CD4-positive, CD25-positive, alpha-beta regulatory T cell (primary cell): ENCODE data around the gene HOXC10. TPM values are rescaled to one million over a fixed set of nuclear protein-coding genes. Genes with fewer than 3 reads are reported as not detected.

ENCODE experiments used
- ATAC-seq, 2 donors: fragments of 150-1000 bp; cut with Tn5 transposase; one replicate each; pipeline ENCODE4 v1.10.0; 2021; ENCODE audit warnings: low read depth in 2 of 2, moderate number of reproducible peaks in 2 of 2, moderate library complexity in 1 of 2
- DNase-seq, 3 donors: peaks; one replicate each; pipeline versions ENCODE4 v3.0.0 to v3.0.0-alpha.2; 2012 to 2022; ENCODE audit warnings: mixed read lengths in 1 of 3
- H3K27ac ChIP-seq: one replicate; pipeline ENCODE4 v1.7.0; 2013; ENCODE audit warnings: mild to moderate bottlenecking, low read length; ENCODE audit not compliant: insufficient read depth, poor library complexity, severe bottlenecking
- H3K27me3 ChIP-seq: one replicate; pipeline ENCODE4 v1.7.0; 2013; ENCODE audit warnings: low read length; ENCODE audit not compliant: control insufficient read depth, insufficient read depth
- H3K36me3 ChIP-seq: one replicate; pipeline ENCODE4 v1.7.0; 2013; ENCODE audit warnings: mild to moderate bottlenecking, low read length, moderate library complexity; ENCODE audit not compliant: control insufficient read depth, insufficient read depth
- H3K4me1 ChIP-seq: 2 replicates; pipeline ENCODE4 v1.7.0; 2013; ENCODE audit warnings: mild to moderate bottlenecking, low read length; ENCODE audit not compliant: insufficient read depth, control insufficient read depth, poor library complexity, severe bottlenecking
- H3K4me3 ChIP-seq: one replicate; pipeline ENCODE4 v1.7.0; 2013; ENCODE audit warnings: low read depth, mild to moderate bottlenecking, low read length, moderate library complexity
- H3K9me3 ChIP-seq, 2 experiments: 1 replicate in 1 of 2; 2 replicates in 1 of 2; pipeline ENCODE4 v1.7.0; 2013; ENCODE audit warnings: low read length in 2 of 2, mild to moderate bottlenecking in 1 of 2, moderate library complexity in 1 of 2; ENCODE audit not compliant: control insufficient read depth in 2 of 2
- H3K27ac Mint-ChIP-seq, 3 donors: one replicate each; pipeline ENCODE4 v1.8.0; 2020 to 2022; ENCODE audit warnings: mild to moderate bottlenecking in 3 of 3, mixed read lengths in 3 of 3, moderate library complexity in 2 of 3
- H3K27me3 Mint-ChIP-seq: one replicate; pipeline ENCODE4 v1.8.0; 2022; ENCODE audit warnings: mild to moderate bottlenecking, mixed read lengths
- H3K36me3 Mint-ChIP-seq: one replicate; pipeline ENCODE4 v1.8.0; 2020; ENCODE audit warnings: mixed read lengths
- H3K4me1 Mint-ChIP-seq, 4 donors: one replicate each; pipeline ENCODE4 v1.8.0; 2020 to 2022; ENCODE audit warnings: mixed read lengths in 4 of 4, mild to moderate bottlenecking in 1 of 4
- H3K4me3 Mint-ChIP-seq, 4 donors: one replicate each; pipeline ENCODE4 v1.8.0; 2020 to 2022; ENCODE audit warnings: mild to moderate bottlenecking in 4 of 4, mixed read lengths in 4 of 4, moderate library complexity in 3 of 4
- H3K9me3 Mint-ChIP-seq, 7 donors: one replicate each; pipeline ENCODE4 v1.8.0; 2020 to 2022; ENCODE audit warnings: mixed read lengths in 7 of 7, mild to moderate bottlenecking in 3 of 7, moderate library complexity in 2 of 7
- polyA plus RNA-seq, 4 donors: library from polyadenylated mRNA; unstranded; fragments of 300-500 nt; fragmentation: Illumina TruSeq; gene quantifications; one replicate each; pipeline ENCODE4 v1.2.3, GENCODE V29; 2021
- total RNA-seq: library from RNA; stranded (reverse); gene quantifications from one replicate; pipeline ENCODE4 v1.2.3, GENCODE V29; 2022

HOXC10 gene
- total and polyA plus RNA-seq, 5 donors from 2014 or later = not detected

GRCh38 chr12:53963434-53964314 lies 21.3 kb upstream of the HOXC10 start:
- no peak for ATAC-seq
- Mint-ChIP-seq H3K27me3 (peaks cover 93% of the 10 kb centered on the region), H3K4me1 (peaks cover 0 to 50% (median 27%) of the 10 kb centered on the region in 4 donors), H3K4me3 (peak overlapping the region in 1 of 4 donors; percentile 28), H3K27ac (no peak overlapping the region), H3K36me3 (no peaks in the 10 kb centered on the region), H3K9me3 (peaks cover 0 to 4% (median 1%) of the 10 kb centered on the region in 7 donors)
- no peak overlapping the region for H3K4me3 ChIP-seq
- H3K4me1 ChIP-seq = peaks cover 25% of the 10 kb centered on the region
- no peaks in the 10 kb centered on the region for H3K36me3 ChIP-seq
- no peaks in the 10 kb centered on the region for H3K9me3 ChIP-seq
- DNase-seq = no peak
- H3K27ac ChIP-seq = no peak overlapping the region
- peaks cover 73% of the 10 kb centered on the region for H3K27me3 ChIP-seq

GRCh38 chr12:53964315-53964713 lies 20.6 kb upstream of the HOXC10 start:
- no peak overlapping the region for H3K4me3 ChIP-seq
- peaks cover 25% of the 10 kb centered on the region for H3K4me1 ChIP-seq
- Mint-ChIP-seq H3K4me3 (peak overlapping the region in 2 of 4 donors; percentile 6 to 28), H3K9me3 (peaks cover 0 to 4% (median 1%) of the 10 kb centered on the region in 7 donors), H3K27ac (no peak overlapping the region), H3K36me3 (no peaks in the 10 kb centered on the region), H3K27me3 (peaks cover 93% of the 10 kb centered on the region), H3K4me1 (peaks cover 0 to 50% (median 27%) of the 10 kb centered on the region in 4 donors)
- no peaks in the 10 kb centered on the region for H3K36me3 ChIP-seq
- DNase-seq = no peak
- H3K27ac ChIP-seq = no peak overlapping the region
- ATAC-seq = no peak
- peaks cover 74% of the 10 kb centered on the region for H3K27me3 ChIP-seq
- no peaks in the 10 kb centered on the region for H3K9me3 ChIP-seq

GRCh38 chr12:53965281-53966084 lies 19.5 kb upstream of the HOXC10 start:
- no peaks in the 10 kb centered on the region for H3K36me3 ChIP-seq
- H3K9me3 ChIP-seq = no peaks in the 10 kb centered on the region
- peaks cover 74% of the 10 kb centered on the region for H3K27me3 ChIP-seq
- Mint-ChIP-seq H3K36me3 (no peaks in the 10 kb centered on the region), H3K4me1 (peaks cover 0 to 47% (median 21%) of the 10 kb centered on the region in 4 donors), H3K9me3 (peaks cover 0 to 4% (median 1%) of the 10 kb centered on the region in 7 donors), H3K27me3 (peaks cover 93% of the 10 kb centered on the region), H3K27ac (no peak overlapping the region), H3K4me3 (peak overlapping the region in 3 of 4 donors; percentile 33 to 85 (median 81))
- H3K4me3 ChIP-seq = no peak overlapping the region
- ATAC-seq (no peak), DNase-seq (no peak)
- H3K27ac ChIP-seq = no peak overlapping the region
- H3K4me1 ChIP-seq = peaks cover 25% of the 10 kb centered on the region

- Mint-ChIP-seq H3K4me1 (peaks cover 0 to 47% (median 20%) of the 10 kb centered on the region in 4 donors), H3K27me3 (peaks cover 95% of the 10 kb centered on the region), H3K27ac (no peak overlapping the region), H3K9me3 (peaks cover 0 to 4% (median 1%) of the 10 kb centered on the region in 7 donors), H3K4me3 (peak overlapping the region in 2 of 4 donors; percentile 33 to 81), H3K36me3 (no peaks in the 10 kb centered on the region)
- DNase-seq (no peak), ATAC-seq (no peak)
- Histone ChIP-seq H3K27ac (no peak overlapping the region), H3K9me3 (no peaks in the 10 kb centered on the region), H3K36me3 (no peaks in the 10 kb centered on the region), H3K27me3 (peaks cover 80% of the 10 kb centered on the region), H3K4me3 (no peak overlapping the region), H3K4me1 (peaks cover 24% of the 10 kb centered on the region)
These were observed 18.9 kb upstream of the HOXC10 start for GRCh38 chr12:53966085-53966384.

GRCh38 chr12:53966385-53967133 lies 18.4 kb upstream of the HOXC10 start:
- H3K9me3 Mint-ChIP-seq = peaks cover 0 to 4% (median 1%) of the 10 kb centered on the region in 7 donors
- no peaks in the 10 kb centered on the region for H3K36me3 ChIP-seq
- H3K4me1 Mint-ChIP-seq = peaks cover 0 to 47% (median 20%) of the 10 kb centered on the region in 4 donors
- ATAC-seq (no peak), DNase-seq (no peak)
- H3K27me3 Mint-ChIP-seq = peaks cover 99% of the 10 kb centered on the region
- H3K27me3 ChIP-seq = peaks cover 85% of the 10 kb centered on the region
- H3K9me3 ChIP-seq = no peaks in the 10 kb centered on the region
- H3K27ac Mint-ChIP-seq = peak overlapping the region in 1 of 3 donors; percentile 76
- no peak overlapping the region for H3K27ac ChIP-seq
- H3K36me3 Mint-ChIP-seq = no peaks in the 10 kb centered on the region
- peaks cover 22% of the 10 kb centered on the region for H3K4me1 ChIP-seq
- no peak overlapping the region for H3K4me3 ChIP-seq
- peak overlapping the region in 2 of 4 donors; percentile 59 to 81 for H3K4me3 Mint-ChIP-seq

GRCh38 chr12:53967421-53967925 lies 17.5 kb upstream of the HOXC10 start:
- Mint-ChIP-seq H3K9me3 (peaks cover 0 to 10% (median 1%) of the 10 kb centered on the region in 7 donors), H3K27ac (no peak overlapping the region), H3K27me3 (peaks cover 99% of the 10 kb centered on the region), H3K4me3 (peak overlapping the region in 1 of 4 donors; percentile 81), H3K36me3 (no peaks in the 10 kb centered on the region), H3K4me1 (peaks cover 0 to 44% (median 20%) of the 10 kb centered on the region in 4 donors)
- DNase-seq = no peak
- Histone ChIP-seq H3K27me3 (peaks cover 85% of the 10 kb centered on the region), H3K4me1 (peaks cover 22% of the 10 kb centered on the region), H3K9me3 (peaks cover 0 to under 1% of the 10 kb centered on the region in 2 experiments), H3K36me3 (no peaks in the 10 kb centered on the region), H3K27ac (no peak overlapping the region), H3K4me3 (no peak overlapping the region)
- ATAC-seq = no peak
